GM12865 (cell line): ENCODE data around the gene ZNF343.

Experiments
- DNase-seq: peaks from one replicate; pipeline ENCODE4 v3.0.0; 2010; ENCODE audit warnings: low read depth
- H3K4me3 ChIP-seq: 2 replicates; pipeline ENCODE4 v1.5.1; 2011; ENCODE audit warnings: mild to moderate bottlenecking, low read depth, low read length, control low read depth
- TF ChIP-seq, protein P1 (sequence below): IDR thresholded peaks from 2 replicates; pipeline ENCODE4 v1.5.1; 2011; ENCODE audit warnings: low read length, control low read depth, low read depth, inconsistent platforms; ENCODE audit not compliant: insufficient read depth; ENCODE audit errors: missing control alignments

The ZNF343 gene

DNA sequence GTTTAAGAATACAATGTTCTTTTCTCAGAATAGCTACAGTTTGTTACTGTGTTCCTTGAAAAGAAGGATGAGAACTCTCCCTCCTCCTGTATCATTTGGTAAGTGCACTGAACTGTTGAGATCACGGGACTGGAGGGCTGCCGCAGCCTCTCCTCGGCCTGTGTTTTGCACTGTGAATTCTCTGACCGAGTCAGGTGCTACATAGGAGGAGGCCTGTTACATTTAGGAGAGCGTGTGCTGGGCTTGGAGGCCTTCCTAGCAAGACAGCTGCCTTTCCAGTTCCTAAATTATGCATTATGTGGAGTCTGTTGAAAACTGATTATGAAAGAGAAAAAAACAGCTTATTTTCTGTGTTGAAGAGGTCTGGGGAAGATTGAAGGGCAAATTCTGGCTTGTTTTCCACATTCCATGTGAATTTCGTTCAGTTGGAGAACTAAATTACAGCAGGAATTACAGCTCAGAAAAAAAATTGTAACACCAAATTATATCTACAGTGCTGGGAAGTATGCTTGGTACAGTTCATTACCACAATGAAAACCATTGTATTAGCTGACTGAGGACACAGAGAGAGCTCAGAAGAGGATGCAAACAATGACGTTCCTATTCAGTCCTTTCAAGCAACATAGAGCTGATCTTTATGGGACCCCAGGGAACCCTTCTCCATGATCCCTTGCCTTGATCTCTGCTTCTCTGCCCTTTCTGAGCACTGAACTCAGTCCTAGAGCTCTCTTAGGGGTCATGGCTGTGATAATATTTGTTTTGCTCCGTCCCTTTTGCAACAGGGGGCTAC, 30.4 kb upstream of the ZNF343 start:
- no peak overlapping the region for H3K4me3 ChIP-seq
- no peak for DNase-seq
- TF ChIP-seq, protein P1, sequence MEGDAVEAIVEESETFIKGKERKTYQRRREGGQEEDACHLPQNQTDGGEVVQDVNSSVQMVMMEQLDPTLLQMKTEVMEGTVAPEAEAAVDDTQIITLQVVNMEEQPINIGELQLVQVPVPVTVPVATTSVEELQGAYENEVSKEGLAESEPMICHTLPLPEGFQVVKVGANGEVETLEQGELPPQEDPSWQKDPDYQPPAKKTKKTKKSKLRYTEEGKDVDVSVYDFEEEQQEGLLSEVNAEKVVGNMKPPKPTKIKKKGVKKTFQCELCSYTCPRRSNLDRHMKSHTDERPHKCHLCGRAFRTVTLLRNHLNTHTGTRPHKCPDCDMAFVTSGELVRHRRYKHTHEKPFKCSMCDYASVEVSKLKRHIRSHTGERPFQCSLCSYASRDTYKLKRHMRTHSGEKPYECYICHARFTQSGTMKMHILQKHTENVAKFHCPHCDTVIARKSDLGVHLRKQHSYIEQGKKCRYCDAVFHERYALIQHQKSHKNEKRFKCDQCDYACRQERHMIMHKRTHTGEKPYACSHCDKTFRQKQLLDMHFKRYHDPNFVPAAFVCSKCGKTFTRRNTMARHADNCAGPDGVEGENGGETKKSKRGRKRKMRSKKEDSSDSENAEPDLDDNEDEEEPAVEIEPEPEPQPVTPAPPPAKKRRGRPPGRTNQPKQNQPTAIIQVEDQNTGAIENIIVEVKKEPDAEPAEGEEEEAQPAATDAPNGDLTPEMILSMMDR = no peak

DNA sequence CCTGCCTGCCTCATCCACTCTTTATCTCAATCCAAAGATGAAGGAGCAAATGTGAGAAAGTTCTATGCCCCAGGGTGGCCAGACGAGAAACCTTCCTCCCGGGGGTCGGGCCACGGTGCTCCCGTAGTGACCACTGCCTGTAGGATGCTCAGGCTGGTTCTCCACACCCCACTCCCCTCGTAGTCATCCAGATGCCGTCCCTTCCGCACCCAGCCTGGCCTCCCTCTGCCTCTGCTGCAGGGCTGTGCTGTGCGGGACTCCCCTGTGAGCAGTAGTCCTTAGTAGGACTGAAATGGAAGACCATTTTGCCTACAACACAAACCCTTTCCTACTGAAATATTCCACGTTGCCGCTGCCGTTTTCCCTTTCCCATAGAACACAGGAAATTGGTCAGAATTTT, 29.6 kb upstream of the ZNF343 start:
- no peak for DNase-seq
- H3K4me3 ChIP-seq = no peak overlapping the region
- TF ChIP-seq, protein P1 = no peak

DNA sequence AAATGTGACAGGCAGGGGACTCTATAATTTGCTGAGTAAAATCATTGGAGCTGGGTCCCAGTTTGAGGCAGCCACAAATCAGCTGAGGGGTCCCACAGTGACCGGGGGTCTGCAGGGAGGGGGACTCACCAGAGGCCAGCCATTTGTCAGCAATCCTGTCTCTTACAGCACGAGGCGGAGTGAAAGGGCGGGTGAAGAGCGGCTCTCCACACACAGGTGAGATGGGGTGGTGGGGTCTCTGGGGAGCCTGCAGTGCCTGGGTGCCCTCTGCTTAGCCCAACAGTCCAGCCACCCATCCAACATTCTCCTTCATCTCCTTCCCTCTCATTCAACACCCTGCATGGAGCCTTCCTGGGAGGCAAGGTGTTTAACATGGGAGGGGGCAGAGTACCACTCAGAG, 28.4 kb upstream of the ZNF343 start:
- TF ChIP-seq, protein P1 = no peak
- no peak overlapping the region for H3K4me3 ChIP-seq
- no peak for DNase-seq

DNA sequence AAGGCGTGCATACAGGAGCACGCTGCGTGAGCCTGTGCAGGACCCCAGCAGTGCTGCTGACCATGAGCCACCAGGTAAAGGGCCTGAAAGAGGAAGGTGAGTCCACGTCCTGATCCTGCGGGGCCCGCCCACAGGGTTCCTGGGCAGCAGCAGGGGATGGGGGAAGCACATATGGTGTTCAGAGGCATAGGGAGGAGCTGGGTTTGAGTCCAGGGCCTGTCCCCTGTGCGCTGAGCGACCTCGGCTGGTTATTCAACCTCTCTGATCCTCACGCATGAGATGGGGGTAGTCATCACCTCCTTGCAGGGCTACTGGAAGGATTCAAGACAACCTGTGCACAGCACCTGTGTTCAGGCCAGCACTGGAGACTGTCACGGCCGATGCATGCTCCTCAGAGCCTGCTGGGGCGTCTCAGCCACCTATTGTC, 27.9 kb upstream of the ZNF343 start, which contains the start of gene TMC2:
TSS of gene TMC2 (plus strand) at position 14 of the 427 bp plus-strand sequence. CDS start at position 63, 49 bp downstream.
- TF ChIP-seq, protein P1 = no peak
- H3K4me3 ChIP-seq = no peak within 1 kb of the TSS
- no peak for DNase-seq

DNA sequence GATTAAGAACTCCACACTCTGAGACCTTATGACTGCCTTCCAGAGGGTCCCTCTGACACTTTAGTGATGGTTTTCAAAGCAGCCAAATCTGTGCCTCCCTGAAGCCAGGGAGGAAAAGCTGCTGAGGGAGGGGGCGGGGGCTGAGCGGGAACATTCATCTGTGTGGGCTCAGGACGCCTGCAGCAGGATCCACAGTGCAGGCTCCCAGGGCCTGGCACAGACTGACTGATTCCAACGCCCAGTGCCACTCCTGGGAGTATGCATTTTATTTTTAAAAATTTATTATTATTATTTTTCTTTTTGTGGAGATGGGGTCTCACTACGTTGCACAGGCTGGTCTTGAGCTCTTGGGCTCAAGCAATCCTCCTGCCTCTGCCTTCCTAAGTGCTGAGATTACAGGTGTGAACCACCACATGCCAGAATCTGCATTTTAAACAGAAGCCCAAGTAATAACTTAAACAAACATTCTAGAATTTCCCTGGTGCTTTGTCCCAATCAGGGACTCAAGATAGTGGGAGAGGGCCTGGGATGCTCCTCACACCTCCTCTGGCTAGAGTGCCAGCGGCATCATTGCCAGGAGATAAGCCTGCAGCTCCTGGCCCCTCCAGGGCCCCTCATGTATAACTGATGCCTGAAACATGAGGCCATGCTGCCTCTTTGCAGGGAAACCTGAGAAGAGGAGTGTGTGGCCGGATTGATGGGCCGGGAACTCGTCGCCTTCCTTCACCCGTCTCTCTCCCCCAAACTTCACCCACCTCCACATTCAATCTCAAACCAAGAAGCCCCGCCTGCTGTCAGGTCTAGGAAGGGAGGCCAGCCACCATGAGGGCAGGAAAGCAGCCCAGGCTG, 27.2 kb upstream of the ZNF343 start:
- no peak overlapping the region for H3K4me3 ChIP-seq
- TF ChIP-seq, protein P1 = no peak
- no peak for DNase-seq

DNA sequence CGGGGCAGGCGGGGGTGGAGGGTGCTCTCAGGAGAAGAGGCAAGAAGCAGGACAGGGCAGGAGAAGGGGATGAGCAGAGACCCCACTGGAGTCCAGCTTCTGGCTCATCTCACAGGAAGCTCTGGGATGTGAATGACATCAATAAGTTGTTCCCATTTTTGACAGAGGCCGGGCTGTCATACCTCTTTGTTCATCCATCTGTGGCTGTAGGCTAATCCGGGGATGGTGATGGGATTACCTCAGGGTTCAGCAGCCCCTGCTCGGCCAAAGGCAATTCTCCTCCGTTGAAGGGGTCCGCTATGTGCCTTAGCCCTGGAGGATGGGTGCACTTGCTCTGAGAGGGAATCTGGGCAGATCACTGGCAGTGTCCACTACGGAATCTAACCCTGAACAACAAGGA, 24.4 kb upstream of the ZNF343 start:
- no peak overlapping the region for H3K4me3 ChIP-seq
- TF ChIP-seq, protein P1 = no peak
- no peak for DNase-seq
